B cell (primary cell): ENCODE measurements around the gene SEC61B. TPM values are rescaled to one million over a fixed set of nuclear protein-coding genes. Genes with fewer than 3 reads are reported as not detected.

Source experiments
- ATAC-seq: fragments of 200-7000 bp; cut with Tn5 transposase; one replicate; pipeline ENCODE4 v1.10.0; 2021; ENCODE audit warnings: low read depth, mild to moderate bottlenecking, moderate number of reproducible peaks, moderate library complexity
- CTCF ChIA-PET: fragments of 350-600 bp; sonication (Branson Sonifier 250); formaldehyde crosslinking; loops from one replicate; lab custom pipeline; 2021; ENCODE audit warnings: antibody characterized with exemption, inconsistent platforms; lab: Charles Lee
- POLR2A ChIA-PET: fragments of 350-600 bp; sonication (Branson Sonifier 250); formaldehyde crosslinking; loops from one replicate; lab custom pipeline; 2021; ENCODE audit warnings: antibody characterized with exemption; lab: Charles Lee
- DNase-seq: peaks from one replicate; pipeline ENCODE4 v3.0.0; 2013
- H2AFZ ChIP-seq: 2 replicates; pipeline ENCODE4 v1.6.1; 2012; ENCODE audit warnings: mild to moderate bottlenecking, low read depth, low read length; ENCODE audit not compliant: insufficient read depth, poor library complexity, severe bottlenecking
- H3K27ac ChIP-seq, 2 donors: 1 replicate in 1 of 2; 2 replicates in 1 of 2; pipeline ENCODE4 v1.5.1; 2012 to 2013; ENCODE audit warnings: low read length in 2 of 2, mild to moderate bottlenecking in 2 of 2, moderate library complexity in 1 of 2
- H3K27me3 ChIP-seq, 4 experiments: fragments of 200-600 bp in 1 of 4; sonication (generic) in 1 of 4; replicated peaks in 1 of 4; 1 replicate in 2 of 4; 2 replicates in 2 of 4; pipeline versions ENCODE4 v1.6.1 to v1.7.0; 2013 to 2016; ENCODE audit warnings: low read length in 3 of 4, mild to moderate bottlenecking in 2 of 4, mixed read lengths in 1 of 4, moderate library complexity in 1 of 4; ENCODE audit not compliant: insufficient read depth in 4 of 4, control insufficient read depth in 3 of 4; ENCODE audit errors: control extremely low read depth in 1 of 4
- H3K36me3 ChIP-seq, 2 experiments: replicated peaks in 1 of 2; 1 replicate in 1 of 2; 2 replicates in 1 of 2; pipeline versions ENCODE4 v1.6.1 to v1.7.1; 2013; ENCODE audit warnings: low read length in 1 of 2; ENCODE audit not compliant: insufficient read depth in 2 of 2, control insufficient read depth in 1 of 2; ENCODE audit errors: control extremely low read depth in 1 of 2, extremely low read depth in 1 of 2
- H3K4me1 ChIP-seq, 2 donors: fragments of 200-600 bp in 1 of 2; sonication (generic) in 1 of 2; 1 replicate in 1 of 2; 2 replicates in 1 of 2; pipeline versions ENCODE4 v1.5.1 to v1.6.1; 2013 to 2017; ENCODE audit warnings: low read length in 2 of 2; ENCODE audit not compliant: control insufficient read depth in 2 of 2, insufficient read depth in 2 of 2
- H3K4me2 ChIP-seq: replicated peaks from 2 replicates; pipeline ENCODE3; 2012; ENCODE audit warnings: mild to moderate bottlenecking, low read depth, low read length; ENCODE audit not compliant: poor library complexity, severe bottlenecking
- H3K4me3 ChIP-seq, 5 experiments: fragments of 200-600 bp in 1 of 5; sonication (generic) in 1 of 5; 1 replicate in 3 of 5; 2 replicates in 2 of 5; pipeline versions ENCODE4 v1.5.1 to v1.7.0; 2011 to 2016; ENCODE audit warnings: low read length in 4 of 5, mild to moderate bottlenecking in 4 of 5, low read depth in 2 of 5, control low read depth in 1 of 5, moderate library complexity in 1 of 5; ENCODE audit not compliant: insufficient read depth in 1 of 5; ENCODE audit errors: control extremely low read depth in 1 of 5, extremely low read depth in 1 of 5
- H3K79me2 ChIP-seq: fragments of 200-600 bp; sonication (generic); one replicate; pipeline ENCODE4 v1.6.0; 2016; ENCODE audit warnings: low read length; ENCODE audit not compliant: control insufficient read depth, insufficient read depth
- H3K9ac ChIP-seq: fragments of 200-600 bp; sonication (generic); 2 replicates; pipeline ENCODE4 v1.6.1; 2017; ENCODE audit warnings: mild to moderate bottlenecking, low read length, moderate library complexity
- H3K9me3 ChIP-seq, 3 donors: one replicate each; pipeline versions ENCODE4 v1.6.1 to v1.7.1; 2013; ENCODE audit warnings: low read length in 2 of 3; ENCODE audit not compliant: control insufficient read depth in 2 of 3, insufficient read depth in 1 of 3; ENCODE audit errors: control extremely low read depth in 1 of 3
- H4K20me1 ChIP-seq: 2 replicates; pipeline ENCODE4 v1.6.0; 2012; ENCODE audit warnings: mild to moderate bottlenecking, low read length; ENCODE audit not compliant: insufficient read depth, control insufficient read depth, poor library complexity, severe bottlenecking
- H3K27ac Mint-ChIP-seq: one replicate; pipeline ENCODE4 v1.8.0; 2021; ENCODE audit warnings: mixed read lengths
- H3K27me3 Mint-ChIP-seq: one replicate; pipeline ENCODE4 v1.8.0; 2021; ENCODE audit warnings: mixed read lengths
- H3K4me1 Mint-ChIP-seq: one replicate; pipeline ENCODE4 v1.8.0; 2021; ENCODE audit warnings: mixed read lengths
- H3K4me3 Mint-ChIP-seq: one replicate; pipeline ENCODE4 v1.8.0; 2021; ENCODE audit warnings: mixed read lengths
- H3K9me3 Mint-ChIP-seq: one replicate; pipeline ENCODE4 v1.8.0; 2022; ENCODE audit warnings: mixed read lengths; ENCODE audit not compliant: insufficient read depth
- CTCF ChIP-seq: fragments of 200-600 bp; IDR thresholded peaks from one replicate; pipeline ENCODE4 v1.8.0; 2022; ENCODE audit warnings: antibody characterized with exemption, mild to moderate bottlenecking
- EZH2 ChIP-seq: IDR thresholded peaks from 2 replicates; pipeline ENCODE4 v1.6.1; 2012; ENCODE audit warnings: borderline replicate concordance, low read depth, mild to moderate bottlenecking, moderate library complexity, low read length; ENCODE audit not compliant: insufficient read depth, poor library complexity, severe bottlenecking
- WGBS: methylation state at CpG from one replicate; pipeline ENCODE4 v1.1.5; 2013; ENCODE audit warnings: missing lambda C conversion rate; ENCODE audit not compliant: insufficient coverage; 5-methylcytosine and 5-hydroxymethylcytosine counted together
- intact Hi-C: fragments of 100-400 bp; cut with micrococcal nuclease; formaldehyde crosslinking; loops from one replicate; pipeline ENCODE4 v1.10.0; 2022
- polyA plus RNA-seq: library from polyadenylated mRNA; depleted of rRNA; stranded (reverse); fragments of >200 nt; gene quantifications from 2 replicates; pipeline ENCODE4 v1.2.3, GENCODE V29; 2012
- total RNA-seq, 2 donors: library from RNA; stranded (reverse); fragments of 120-200 nt in 1 of 2; gene quantifications; 1 replicate in 1 of 2; 2 replicates in 1 of 2; pipeline versions ENCODE4 v1.2.3 to v1.2.4, GENCODE V29; 2013 to 2022

The SEC61B gene
- total and polyA plus RNA-seq, 2 donors (not counting 1 experiment from before 2014, with no cell fraction given), result 70.2 to 92.1 TPM

DNA sequence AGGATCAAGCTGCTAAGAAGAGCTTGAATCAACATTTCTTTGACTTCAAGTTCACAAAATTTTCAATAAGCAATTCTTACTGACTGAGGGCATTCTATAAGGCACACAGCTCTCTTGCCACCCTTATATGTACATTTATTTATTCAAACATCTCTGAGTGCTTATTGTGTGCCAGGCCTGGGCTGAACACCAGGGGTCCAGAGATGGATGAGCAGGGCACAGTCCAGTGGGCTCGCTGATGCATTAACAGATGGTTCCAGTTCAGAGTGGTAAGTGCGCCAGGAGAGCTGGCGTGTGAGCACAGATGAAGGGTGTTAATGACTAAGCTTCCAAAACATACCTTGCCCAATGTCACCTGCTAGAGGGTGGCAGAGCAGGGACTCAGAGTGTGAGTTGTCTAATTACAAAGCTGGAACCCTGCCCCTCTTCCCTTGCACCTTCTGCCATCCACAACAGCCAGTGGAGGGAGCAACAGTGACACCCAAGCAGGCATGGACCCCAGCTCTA lies 24.9 kb upstream of the SEC61B start:
- Histone ChIP-seq H3K4me1 (no peaks in the 10 kb centered on the region), H3K79me2 (no peaks in the 10 kb centered on the region), H3K9ac (no peak overlapping the region), H3K4me3 (no peak overlapping the region), H3K4me2 (no peak overlapping the region), H3K27me3 (no peaks in the 10 kb centered on the region), H3K36me3 (no peaks in the 10 kb centered on the region), H4K20me1 (no peaks in the 10 kb centered on the region), H2AFZ (no peak overlapping the region), H3K27ac (no peak overlapping the region), H3K9me3 (no peaks in the 10 kb centered on the region)
- H3K27ac Mint-ChIP-seq, result no peak overlapping the region
- H3K4me1 Mint-ChIP-seq, result peaks cover 8% of the 10 kb centered on the region
- POLR2A ChIA-PET, result no interaction called here
- no peak for ATAC-seq
- no peak for DNase-seq
- CTCF ChIA-PET, result interaction anchor here (0.8 to 2.6 kb wide), 5 partner anchors 11 to 61 kb away, joined by 3 to 24 read pairs (median 3); partner anchors contain the start of gene ALG2
- H3K4me3 Mint-ChIP-seq, result no peak overlapping the region
- TF ChIP-seq EZH2 (no peak), CTCF (no peak)
- H3K9me3 Mint-ChIP-seq, result no peaks in the 10 kb centered on the region
- H3K27me3 Mint-ChIP-seq, result no peaks in the 10 kb centered on the region
- intact Hi-C loops, result no loop called here
- 100% methylated on average over 2 of the region's 3 CpGs for WGBS

DNA sequence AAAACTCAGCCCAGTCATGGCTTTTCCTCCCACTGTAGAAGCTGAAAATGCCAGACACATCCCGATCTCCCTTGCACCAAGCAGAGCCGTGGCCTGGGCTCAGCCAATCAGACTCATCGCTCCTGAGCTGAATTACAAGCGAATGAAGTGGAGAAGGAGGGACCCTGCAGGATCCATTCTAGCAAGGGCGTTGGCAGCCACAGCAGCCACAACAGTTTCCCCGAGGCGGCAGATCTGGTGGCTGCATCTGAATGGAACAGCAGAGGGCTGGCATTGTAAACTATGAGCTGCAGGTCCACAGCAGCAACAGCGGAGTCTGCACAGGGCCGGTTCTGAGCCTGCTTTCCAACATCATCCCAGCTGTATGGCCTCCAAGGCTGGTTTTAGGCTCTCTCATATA lies 24.1 kb upstream of the SEC61B start:
- no peaks in the 10 kb centered on the region for H3K27me3 Mint-ChIP-seq
- H3K4me3 Mint-ChIP-seq, result no peak overlapping the region
- Histone ChIP-seq H4K20me1 (no peaks in the 10 kb centered on the region), H3K4me3 (no peak overlapping the region), H3K27ac (no peak overlapping the region), H3K79me2 (no peaks in the 10 kb centered on the region), H3K4me1 (no peaks in the 10 kb centered on the region), H3K9ac (no peak overlapping the region), H3K27me3 (no peaks in the 10 kb centered on the region), H3K4me2 (no peak overlapping the region), H2AFZ (no peak overlapping the region), H3K36me3 (no peaks in the 10 kb centered on the region), H3K9me3 (no peaks in the 10 kb centered on the region)
- DNase-seq (no peak), ATAC-seq (no peak)
- no peaks in the 10 kb centered on the region for H3K9me3 Mint-ChIP-seq
- ChIA-PET CTCF (interaction anchor here (0.6 to 2.6 kb wide), 6 partner anchors 8 to 60 kb away, joined by 3 to 24 read pairs (median 3); partner anchors contain the start of gene ALG2), POLR2A (no interaction called here)
- H3K27ac Mint-ChIP-seq, result no peak overlapping the region
- 93% methylated on average over 9 of the region's 9 CpGs for WGBS
- intact Hi-C loops, result no loop called here
- peaks cover 8% of the 10 kb centered on the region for H3K4me1 Mint-ChIP-seq
- no peak for TF ChIP-seq EZH2
- TF ChIP-seq CTCF, result no peak
